ENCODE measurements around the gene TMCO1. TPM values are rescaled to one million over a fixed set of nuclear protein-coding genes. Genes with fewer than 3 reads are reported as not detected.

Gene TMCO1
- total and polyA plus RNA-seq, 2 experiments from 2014 or later = 134 to 205 TPM

DNA sequence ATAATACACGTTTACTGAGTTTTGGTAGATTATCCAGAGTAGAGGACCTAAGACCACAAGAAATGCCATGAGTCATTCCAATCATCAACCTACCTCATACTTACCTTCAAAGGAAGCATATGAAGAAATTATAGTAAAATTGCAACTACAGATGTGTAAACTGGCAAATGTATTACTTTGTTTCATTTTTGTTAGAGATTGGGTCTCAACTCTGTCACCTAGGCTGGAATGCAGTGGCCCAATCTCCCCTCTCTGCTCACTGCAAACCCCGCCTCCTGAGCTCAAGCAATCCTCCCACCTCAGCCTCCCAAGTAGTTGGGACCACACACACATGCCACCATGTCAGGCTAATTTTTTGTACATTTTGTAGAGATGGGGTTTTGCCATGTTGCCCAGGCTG, 5.2 kb downstream of the TMCO1 start:
- Histone ChIP-seq H3K4me3 (no peak overlapping the region), H4K20me1 (ENCODE audit: insufficient read depth, poor library complexity, severe bottlenecking) (no peaks in the 10 kb centered on the region), H2AFZ (no peak overlapping the region), H3K79me2 (peaks cover 54% of the 10 kb centered on the region), H3K9me3 (ENCODE audit: low read depth) (no peaks in the 10 kb centered on the region), H3K4me1 (ENCODE audit: insufficient read depth) (peaks cover 7% of the 10 kb centered on the region), H3K9me2 (replicated peaks; ENCODE audit: insufficient read depth) (no peaks in the 10 kb centered on the region), H3K4me2 (no peak overlapping the region), H3K27ac (no peak overlapping the region), H3K36me3 (replicated peaks; ENCODE audit: insufficient read depth, low read depth) (no peaks in the 10 kb centered on the region), H3K27me3 (no peaks in the 10 kb centered on the region)
- no peak for DNase-seq (ENCODE audit: low spot score)
- WGBS (ENCODE audit: low lambda C conversion rate, missing lambda C conversion rate) = 96% methylated on average over 2 of the region's 2 CpGs
- TF ChIP-seq, protein P1, sequence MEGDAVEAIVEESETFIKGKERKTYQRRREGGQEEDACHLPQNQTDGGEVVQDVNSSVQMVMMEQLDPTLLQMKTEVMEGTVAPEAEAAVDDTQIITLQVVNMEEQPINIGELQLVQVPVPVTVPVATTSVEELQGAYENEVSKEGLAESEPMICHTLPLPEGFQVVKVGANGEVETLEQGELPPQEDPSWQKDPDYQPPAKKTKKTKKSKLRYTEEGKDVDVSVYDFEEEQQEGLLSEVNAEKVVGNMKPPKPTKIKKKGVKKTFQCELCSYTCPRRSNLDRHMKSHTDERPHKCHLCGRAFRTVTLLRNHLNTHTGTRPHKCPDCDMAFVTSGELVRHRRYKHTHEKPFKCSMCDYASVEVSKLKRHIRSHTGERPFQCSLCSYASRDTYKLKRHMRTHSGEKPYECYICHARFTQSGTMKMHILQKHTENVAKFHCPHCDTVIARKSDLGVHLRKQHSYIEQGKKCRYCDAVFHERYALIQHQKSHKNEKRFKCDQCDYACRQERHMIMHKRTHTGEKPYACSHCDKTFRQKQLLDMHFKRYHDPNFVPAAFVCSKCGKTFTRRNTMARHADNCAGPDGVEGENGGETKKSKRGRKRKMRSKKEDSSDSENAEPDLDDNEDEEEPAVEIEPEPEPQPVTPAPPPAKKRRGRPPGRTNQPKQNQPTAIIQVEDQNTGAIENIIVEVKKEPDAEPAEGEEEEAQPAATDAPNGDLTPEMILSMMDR (IDR thresholded peaks at IDR 0.05; ENCODE audit: poor library complexity) = no peak
- TF ChIP-seq EZH2 (IDR thresholded peaks at IDR 0.05; ENCODE audit: borderline replicate concordance) (no peak), EZH2phosphoT487 (IDR thresholded peaks at IDR 0.05; ENCODE audit: low read depth, severe bottlenecking, unreplicated experiment) (no peak)

DNA sequence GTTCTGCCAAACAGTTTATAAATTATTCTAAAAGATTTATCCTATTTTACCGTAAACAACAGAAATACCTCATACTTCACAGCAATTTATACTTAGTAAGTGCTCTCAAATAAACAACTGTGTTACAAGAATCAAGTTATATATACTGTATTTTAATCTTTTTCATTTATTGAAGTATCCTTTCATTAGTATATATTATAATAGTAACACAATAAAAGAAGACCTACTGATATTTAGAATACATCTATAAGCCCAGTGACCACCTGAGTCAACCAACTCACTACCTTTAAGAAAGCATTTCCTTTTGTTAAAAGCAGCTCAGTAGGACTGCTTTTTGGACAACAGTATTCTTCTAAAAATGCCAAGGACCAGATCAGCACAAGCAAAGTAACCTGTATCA, 5.9 kb downstream of the TMCO1 start:
- WGBS (ENCODE audit: low lambda C conversion rate, missing lambda C conversion rate) = 97% methylated on average over 1 of the region's 1 CpG
- no peak for DNase-seq (ENCODE audit: low spot score)
- H3K4me1 ChIP-seq (ENCODE audit: insufficient read depth) = peaks cover 3% of the 10 kb centered on the region
- no peak overlapping the region for H3K27ac ChIP-seq
- peaks cover 52% of the 10 kb centered on the region for H3K79me2 ChIP-seq
- no peak overlapping the region for H2AFZ ChIP-seq
- H3K4me3 ChIP-seq = no peak overlapping the region
- no peaks in the 10 kb centered on the region for H3K27me3 ChIP-seq
- no peak overlapping the region for H3K4me2 ChIP-seq
- H3K9me2 ChIP-seq (replicated peaks; ENCODE audit: insufficient read depth) = no peaks in the 10 kb centered on the region
- H3K9me3 ChIP-seq (ENCODE audit: low read depth) = no peaks in the 10 kb centered on the region
- TF ChIP-seq, protein P1 (IDR thresholded peaks at IDR 0.05; ENCODE audit: poor library complexity) = no peak
- TF ChIP-seq EZH2 (IDR thresholded peaks at IDR 0.05; ENCODE audit: borderline replicate concordance) = no peak
- TF ChIP-seq EZH2phosphoT487 (IDR thresholded peaks at IDR 0.05; ENCODE audit: low read depth, severe bottlenecking, unreplicated experiment) = no peak
- no peaks in the 10 kb centered on the region for H4K20me1 ChIP-seq (ENCODE audit: insufficient read depth, poor library complexity, severe bottlenecking)
- H3K36me3 ChIP-seq (replicated peaks; ENCODE audit: insufficient read depth, low read depth) = no peaks in the 10 kb centered on the region

DNA sequence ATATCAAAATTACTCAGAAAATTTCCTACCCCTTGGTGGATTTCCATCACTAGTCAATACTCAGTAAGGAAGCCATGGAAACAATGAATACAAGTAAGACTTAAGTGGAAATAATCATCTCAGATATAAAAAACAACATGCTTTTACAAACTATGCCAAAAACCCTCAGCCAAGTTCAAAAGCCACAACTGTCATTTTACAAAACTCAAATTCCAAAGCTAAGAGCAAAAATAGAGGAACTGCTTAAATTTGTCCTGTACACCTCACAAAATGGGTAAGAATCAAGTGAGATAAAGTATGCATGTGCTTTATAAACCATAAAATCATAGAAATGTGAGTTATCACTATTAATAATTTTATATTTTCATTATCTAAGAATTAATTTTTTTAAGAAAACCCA, 9.6 kb downstream of the TMCO1 start:
- H3K4me2 ChIP-seq = no peak overlapping the region
- no peak overlapping the region for H2AFZ ChIP-seq
- no peaks in the 10 kb centered on the region for H3K36me3 ChIP-seq (replicated peaks; ENCODE audit: insufficient read depth, low read depth)
- H3K27me3 ChIP-seq = no peaks in the 10 kb centered on the region
- TF ChIP-seq, protein P1 (IDR thresholded peaks at IDR 0.05; ENCODE audit: poor library complexity) = no peak
- no peak for TF ChIP-seq EZH2phosphoT487 (IDR thresholded peaks at IDR 0.05; ENCODE audit: low read depth, severe bottlenecking, unreplicated experiment)
- TF ChIP-seq EZH2 (IDR thresholded peaks at IDR 0.05; ENCODE audit: borderline replicate concordance) = no peak
- H3K9me2 ChIP-seq (replicated peaks; ENCODE audit: insufficient read depth) = no peaks in the 10 kb centered on the region
- no peaks in the 10 kb centered on the region for H3K4me1 ChIP-seq (ENCODE audit: insufficient read depth)
- H3K4me3 ChIP-seq = no peak overlapping the region
- H3K27ac ChIP-seq = no peak overlapping the region
- H4K20me1 ChIP-seq (ENCODE audit: insufficient read depth, poor library complexity, severe bottlenecking) = no peaks in the 10 kb centered on the region
- DNase-seq (ENCODE audit: low spot score) = no peak
- peaks cover 36% of the 10 kb centered on the region for H3K79me2 ChIP-seq
- no peaks in the 10 kb centered on the region for H3K9me3 ChIP-seq (ENCODE audit: low read depth)

DNA sequence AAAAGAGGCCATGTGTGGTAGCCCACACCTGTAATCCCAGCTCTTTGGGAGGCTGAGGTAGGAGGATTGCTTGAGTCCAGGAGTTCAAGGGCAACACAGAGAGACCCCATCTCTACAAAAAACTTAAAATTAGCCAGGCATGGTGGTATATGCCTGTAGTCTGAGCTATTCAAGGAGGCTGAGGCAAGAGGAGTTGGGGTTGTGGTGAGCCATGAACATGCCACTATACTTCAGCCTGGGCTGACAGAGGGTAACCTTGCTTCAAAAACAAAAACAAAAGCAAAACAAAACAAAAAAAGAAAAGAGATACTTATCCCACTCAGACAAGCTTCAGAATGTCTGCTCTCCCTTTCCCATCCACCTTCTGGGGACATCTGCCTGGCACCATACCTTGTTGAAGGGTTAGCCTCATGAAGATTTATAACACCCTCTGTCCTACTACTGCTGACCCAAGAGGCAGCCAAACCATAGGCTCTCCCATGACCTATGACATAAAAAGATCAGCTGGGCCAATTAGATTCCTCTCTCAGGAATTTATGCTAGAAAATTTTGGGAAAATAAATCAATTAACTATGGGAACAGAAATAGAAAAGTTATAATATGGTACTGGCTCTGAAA, 13.2 kb downstream of the TMCO1 start:
- Histone ChIP-seq H3K27ac (no peak overlapping the region), H3K9me3 (ENCODE audit: low read depth) (no peaks in the 10 kb centered on the region), H3K4me2 (no peak overlapping the region), H3K4me1 (ENCODE audit: insufficient read depth) (no peaks in the 10 kb centered on the region), H3K9me2 (replicated peaks; ENCODE audit: insufficient read depth) (no peaks in the 10 kb centered on the region), H3K4me3 (no peak overlapping the region), H3K36me3 (replicated peaks; ENCODE audit: insufficient read depth, low read depth) (no peaks in the 10 kb centered on the region), H3K79me2 (peaks cover 20% of the 10 kb centered on the region), H2AFZ (no peak overlapping the region), H4K20me1 (ENCODE audit: insufficient read depth, poor library complexity, severe bottlenecking) (no peaks in the 10 kb centered on the region), H3K27me3 (no peaks in the 10 kb centered on the region)
- DNase-seq (ENCODE audit: low spot score) = no peak
- TF ChIP-seq, protein P1 (IDR thresholded peaks at IDR 0.05; ENCODE audit: poor library complexity) = no peak
- TF ChIP-seq EZH2 (IDR thresholded peaks at IDR 0.05; ENCODE audit: borderline replicate concordance) (no peak), EZH2phosphoT487 (IDR thresholded peaks at IDR 0.05; ENCODE audit: low read depth, severe bottlenecking, unreplicated experiment) (no peak)

Data from hepatocyte (in vitro differentiated cells).